Stimulated activated CD4-positive, alpha-beta T cell treated with anti-CD3 and anti-CD28 coated beads, Interleukin-12 subunit alpha, Interleukin-12 subunit beta, amount 100 ng/mL, for 48 hours (primary cell): ENCODE measurements around the gene APOLD1.
A peak's percentile ranks its signal among the peaks of the same experiment; 100 is the strongest.
"Not testable (repeated sequence)": the region's sequence is repeated elsewhere in the genome, so short reads cannot be mapped to it uniquely, and the experiment has no call there.

Experiments used
- DNase-seq, 3 donors: peaks; one replicate each; pipeline ENCODE4 v3.0.0-alpha.2; 2020; ENCODE audit warnings: low read depth in 2 of 3, low spot score in 1 of 3

Gene APOLD1

DNA sequence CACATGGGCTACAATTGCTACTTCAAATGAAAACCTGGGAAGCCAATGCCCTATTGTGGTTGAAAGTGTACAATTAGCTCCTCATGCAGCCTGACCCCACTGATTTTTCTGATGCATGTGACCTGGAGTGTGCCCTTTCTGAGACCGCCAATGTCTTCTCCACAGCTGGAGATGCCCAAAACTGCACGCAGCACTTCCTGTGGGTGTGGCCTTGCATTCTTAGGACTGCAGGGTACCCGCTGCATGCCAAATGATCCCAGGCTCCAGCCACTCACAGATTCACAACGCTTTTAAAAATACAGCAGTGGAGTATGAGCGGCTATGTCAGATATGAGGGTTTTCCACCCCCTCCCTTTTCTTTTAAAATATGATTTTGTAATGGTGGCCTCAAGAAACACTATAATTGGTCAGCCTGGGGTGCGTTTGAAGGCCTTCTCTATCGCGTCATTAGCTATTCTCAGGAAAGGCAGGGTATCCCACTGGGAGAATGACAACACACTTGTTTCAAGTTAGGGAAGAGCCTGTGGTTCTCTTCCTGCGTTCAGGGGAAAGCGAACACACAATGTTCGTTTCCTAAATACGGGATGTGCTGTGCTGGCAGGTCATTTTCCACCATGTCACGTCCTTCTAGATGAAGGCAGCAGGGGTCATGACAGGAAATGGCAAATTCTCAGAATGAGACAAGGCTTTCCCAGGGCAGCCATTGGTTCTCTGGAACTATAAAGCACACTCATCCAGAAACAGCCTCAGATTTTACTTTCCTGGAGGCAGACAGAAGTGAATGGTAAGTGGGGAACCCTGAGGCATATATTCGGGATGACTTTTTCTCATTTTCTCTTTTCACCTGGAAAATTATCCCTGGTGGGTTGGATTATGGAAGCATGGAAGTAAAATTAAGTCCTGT lies at the start of gene APOLD1:
Gene APOLD1 (plus strand): TSS at position 749 of the 904 bp plus-strand sequence. CDS start 33 bp downstream, at position 782.
- no peak for DNase-seq

- DNase-seq = peak in 1 of 3 donors; percentile 26
Observed at GRCh38 chr12:12736759-12737676, 48.4 kb upstream of the APOLD1 start.

- DNase-seq = not testable (repeated sequence)
Observed at GRCh38 chr12:12738152-12738551, 47.3 kb upstream of the APOLD1 start.

DNA sequence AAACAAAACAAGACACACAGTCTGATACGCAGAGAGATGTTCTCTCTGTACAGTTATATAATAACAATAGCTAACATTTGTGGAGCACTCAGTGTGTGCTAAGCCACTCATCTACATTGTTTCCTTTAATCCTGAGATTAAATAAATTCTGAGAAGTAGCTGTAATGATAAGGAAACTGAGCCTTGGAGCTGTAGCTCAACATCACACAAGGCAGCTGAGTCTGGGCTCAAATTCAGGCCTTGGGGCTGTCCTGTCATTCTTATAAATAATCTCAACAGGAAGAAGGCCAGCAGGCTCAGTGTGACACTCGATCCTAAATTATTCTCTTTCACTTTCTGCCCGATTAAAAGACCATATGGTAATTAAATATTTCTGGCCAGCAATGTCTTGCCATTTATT lies 43.8 kb upstream of the APOLD1 start:
- no peak for DNase-seq

DNA sequence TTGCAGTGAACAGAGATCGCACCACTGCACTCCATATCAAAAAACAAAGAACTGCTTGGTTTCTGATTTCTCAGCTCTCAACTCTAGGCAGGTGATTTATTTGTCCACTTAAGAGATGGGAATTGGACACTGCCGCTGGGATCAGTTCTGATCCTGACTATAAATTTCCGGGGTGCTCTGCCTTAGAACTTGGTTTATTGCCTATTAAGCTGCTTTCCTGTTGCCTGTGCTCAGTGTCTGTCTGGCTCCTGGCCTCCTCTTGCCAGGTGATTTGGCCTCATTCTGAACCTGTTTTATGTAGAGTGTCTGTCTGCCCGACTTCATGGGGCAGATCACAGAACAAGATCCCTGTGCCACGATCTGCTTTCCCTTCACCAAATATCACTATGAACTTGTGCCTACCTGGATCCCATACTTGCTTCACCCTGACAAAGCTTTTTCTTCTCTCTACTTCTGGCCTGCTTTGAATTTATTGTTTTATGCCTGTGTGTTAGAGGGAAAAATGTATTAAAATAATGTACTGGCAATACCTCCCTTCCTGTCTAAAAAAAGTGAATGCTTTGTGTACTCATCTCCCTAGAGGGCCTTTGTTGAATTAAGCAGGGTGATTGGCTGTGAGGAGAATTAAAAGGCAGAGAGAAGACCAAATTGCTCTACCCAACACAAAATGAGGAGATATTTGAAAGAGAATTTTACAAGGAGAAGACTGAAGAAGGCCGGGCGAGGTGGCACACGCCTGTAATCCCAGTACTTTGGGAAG lies 40.7 kb upstream of the APOLD1 start:
- DNase-seq = no peak

- DNase-seq = no peak
Observed at GRCh38 chr12:12745576-12746211, 39.8 kb upstream of the APOLD1 start.

- no peak for DNase-seq
Observed at GRCh38 chr12:12747278-12747677, 38.2 kb upstream of the APOLD1 start.

DNA sequence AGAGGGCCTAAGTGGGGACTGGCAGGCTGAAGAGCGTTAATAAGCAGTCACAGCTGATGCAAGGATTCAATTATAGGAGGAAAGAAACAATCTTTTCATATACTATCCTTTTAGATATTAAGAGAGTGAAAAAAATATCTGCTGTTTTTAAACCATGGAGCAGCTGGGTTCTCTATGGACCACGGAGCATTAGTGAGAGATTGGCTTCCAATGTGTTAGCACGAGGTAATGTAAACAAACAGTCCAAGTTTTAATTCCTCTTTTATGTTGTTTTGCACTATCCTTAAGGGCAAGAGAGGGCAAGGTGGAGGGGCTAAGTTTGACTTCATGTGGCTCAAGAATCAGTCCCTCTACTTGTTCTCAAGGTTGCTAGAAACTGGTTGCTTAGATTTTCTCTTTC lies 37.4 kb upstream of the APOLD1 start:
- no peak for DNase-seq

- no peak for DNase-seq
Observed at GRCh38 chr12:12749433-12749832, 36.0 kb upstream of the APOLD1 start.

DNA sequence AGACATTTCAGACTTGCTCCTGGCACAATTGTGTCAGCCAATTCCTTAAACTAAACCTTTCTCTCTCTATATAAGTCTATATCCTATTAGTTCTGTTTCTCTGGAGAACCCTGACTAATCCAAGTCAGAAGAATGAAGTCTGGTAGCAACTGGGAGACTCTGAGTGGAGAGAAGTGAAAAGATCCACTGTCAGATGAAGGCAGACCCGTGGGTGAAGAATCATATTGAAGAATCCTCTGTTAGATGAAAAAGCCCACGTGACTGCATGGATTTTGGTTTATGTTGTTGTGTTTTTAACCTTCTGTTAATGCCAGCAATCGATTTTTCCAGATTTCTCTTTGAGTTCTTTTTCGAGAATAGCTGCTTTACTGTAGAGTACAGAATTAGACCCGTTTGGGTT lies 29.5 kb upstream of the APOLD1 start:
- no peak for DNase-seq

DNA sequence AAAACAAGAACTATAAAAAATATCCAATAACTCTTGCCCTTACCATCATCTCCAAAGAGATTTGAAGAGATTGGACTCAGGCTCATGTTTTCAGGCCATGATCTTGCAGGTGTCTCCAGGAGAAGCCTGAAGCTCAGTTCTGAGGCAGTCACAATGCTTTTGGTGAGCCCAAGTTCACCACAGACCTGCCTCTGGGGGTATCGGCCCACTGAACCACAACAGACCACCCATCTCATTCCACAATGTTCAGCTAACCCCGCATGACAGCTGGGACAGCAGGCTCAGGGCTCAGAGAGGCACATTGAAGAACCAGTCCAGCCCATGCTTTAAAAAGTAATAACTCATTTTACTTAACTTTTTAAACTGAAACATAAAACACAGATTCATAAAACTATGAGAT lies 28.3 kb upstream of the APOLD1 start:
- DNase-seq = no peak

- DNase-seq = no peak
Observed at GRCh38 chr12:12759234-12759915, 26.1 kb upstream of the APOLD1 start.

- no peak for DNase-seq
Observed at GRCh38 chr12:12764824-12765223, 20.6 kb upstream of the APOLD1 start.

DNA sequence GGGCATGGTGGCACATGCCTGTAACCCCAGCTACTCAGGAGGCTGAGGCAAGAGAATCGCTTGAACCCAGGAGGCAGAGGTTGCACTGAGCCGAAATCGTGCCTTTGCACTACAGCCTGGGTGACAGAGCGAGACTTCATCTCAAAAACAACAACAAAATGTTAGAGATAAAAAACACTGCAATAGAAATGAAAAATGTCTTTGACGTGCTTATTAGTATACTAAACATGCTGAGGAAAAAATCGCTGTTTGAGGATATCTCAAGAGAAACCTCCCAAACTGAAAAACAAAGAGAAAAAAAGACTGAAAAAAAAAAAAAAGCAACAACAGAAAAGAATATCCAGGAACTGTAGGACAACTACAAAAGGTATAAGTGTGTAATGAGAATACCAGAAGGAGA lies 15.2 kb upstream of the APOLD1 start:
- DNase-seq = no peak

DNA sequence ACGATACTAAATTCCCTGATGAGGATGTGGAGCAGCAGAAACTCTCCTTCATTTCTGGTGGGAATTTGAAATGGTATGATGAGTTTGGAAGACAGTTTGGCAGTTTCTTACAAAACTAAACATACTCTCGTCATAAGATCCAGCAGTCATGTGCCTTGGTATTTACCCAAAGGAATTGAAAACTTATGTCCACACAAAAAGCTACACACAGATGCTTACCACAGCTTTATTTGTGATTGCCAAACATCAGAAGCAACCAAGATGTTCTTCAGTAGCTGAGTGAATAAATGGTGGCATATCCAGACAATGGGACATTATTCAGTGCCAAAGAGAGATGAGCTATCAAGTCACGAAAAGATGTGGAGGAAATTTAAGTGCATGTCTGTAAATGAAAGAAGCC lies 10.7 kb upstream of the APOLD1 start:
- DNase-seq = no peak

- DNase-seq = no peak
Observed at GRCh38 chr12:12776261-12776660, 9.2 kb upstream of the APOLD1 start.

DNA sequence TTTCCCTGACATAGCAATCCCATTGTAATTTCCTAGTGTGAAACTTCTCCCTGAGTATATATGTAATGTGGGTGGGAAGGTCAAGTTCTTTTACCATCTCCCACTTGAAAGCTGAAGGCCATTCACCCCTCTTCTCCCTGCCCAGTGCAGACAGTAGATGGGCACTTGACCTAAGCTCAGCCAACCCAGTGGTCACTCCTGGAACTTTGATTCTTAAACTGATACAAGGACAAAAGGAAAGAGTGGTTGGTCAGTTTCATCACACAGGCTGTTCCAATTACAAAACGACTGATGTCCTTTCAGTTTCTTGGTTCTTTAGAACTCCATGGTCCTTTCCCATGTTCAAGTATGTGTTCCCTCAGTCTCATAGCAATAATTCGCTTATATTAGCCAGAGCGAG lies 8.4 kb upstream of the APOLD1 start:
- no peak for DNase-seq

DNA sequence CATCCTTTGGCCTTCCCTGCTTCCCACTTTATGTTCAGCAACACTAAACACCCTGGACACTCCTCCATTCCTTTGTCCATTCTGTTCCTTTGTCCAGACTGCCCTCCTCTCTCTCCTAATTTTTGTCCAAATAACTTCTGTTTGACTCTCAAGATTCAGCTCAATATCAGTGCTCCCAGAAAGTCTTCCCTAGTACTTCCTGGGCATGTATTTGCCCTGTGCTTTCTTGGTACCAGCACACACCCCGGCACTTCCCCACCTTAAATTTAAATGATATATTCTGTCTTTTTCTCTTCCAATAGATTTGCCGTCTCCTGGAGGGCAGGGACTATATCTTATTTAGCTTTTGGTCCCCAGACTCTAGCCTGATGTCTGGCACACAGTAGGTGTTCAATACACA lies 6.5 kb upstream of the APOLD1 start:
- no peak for DNase-seq

DNA sequence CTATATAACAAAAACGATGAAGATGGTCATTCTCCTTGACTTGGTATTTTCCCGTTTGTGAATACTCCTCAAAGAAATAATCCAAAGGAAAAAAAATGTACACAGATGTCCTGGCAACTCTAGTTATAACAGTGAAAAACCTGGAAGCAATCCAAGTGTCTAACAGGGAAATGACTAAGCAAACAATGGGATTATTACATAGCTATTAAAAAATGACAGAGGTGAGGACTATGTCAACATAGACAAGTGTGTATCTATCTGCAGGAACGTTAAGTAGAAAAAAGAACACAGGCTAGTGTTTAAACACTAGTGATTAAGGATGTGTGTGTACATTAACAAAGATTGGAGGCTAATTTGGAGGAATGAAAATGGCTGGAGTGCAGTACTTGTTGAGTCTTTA lies 5.9 kb upstream of the APOLD1 start:
- no peak for DNase-seq

DNA sequence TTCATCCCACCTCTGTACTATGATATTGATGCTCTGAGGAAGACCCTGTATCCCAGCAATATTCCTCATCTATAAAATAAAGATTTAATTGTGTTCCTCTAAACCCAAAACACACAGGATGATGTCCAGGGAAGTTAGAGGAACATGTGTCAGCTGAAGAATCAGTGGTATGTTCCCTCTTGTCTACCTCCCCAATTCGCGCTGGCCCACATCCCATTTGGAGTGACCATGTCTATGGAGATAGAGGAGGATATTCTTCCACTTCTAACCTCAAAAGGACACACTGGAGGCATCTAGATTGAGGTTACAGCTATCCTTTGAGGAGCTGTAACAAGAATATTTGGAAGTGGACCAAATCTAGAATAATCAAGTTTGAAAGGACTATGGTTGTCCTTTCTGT lies 1.3 kb upstream of the APOLD1 start:
- no peak for DNase-seq
